GM12878 (cell line): ENCODE data around the gene SPON2. TPM values are rescaled to one million over a fixed set of nuclear protein-coding genes. Genes with fewer than 3 reads are reported as not detected.
A peak's percentile ranks its signal among the peaks of the same experiment; 100 is the strongest.

ENCODE experiments used
- ATAC-seq: fragments of 200-7000 bp; cut with Tn5 transposase; 3 replicates; pipeline ENCODE4 v1.9.1; 2020; ENCODE audit warnings: mild to moderate bottlenecking, moderate library complexity
- BruUV-seq: library from RNA; stranded (reverse); fragments of 400-500 nt; replicated peaks from 2 replicates; lab custom pipeline; 2021; lab: Mats Ljungman, UMichigan
- CTCF ChIA-PET: fragments of 300-600 bp; sonication (Branson Sonifier 250); formaldehyde crosslinking; extraction: SDS; loops from one replicate; lab custom pipeline; 2021; ENCODE audit warnings: inconsistent platforms; lab: Yijun Ruan, JAX
- POLR2A ChIA-PET: fragments of 350-600 bp; formaldehyde crosslinking; extraction: SDS; loops from one replicate; lab custom pipeline; 2021; ENCODE audit warnings: inconsistent platforms; lab: Charles Lee
- RAD21 ChIA-PET: fragments of 300-600 bp; sonication (Branson Sonifier 250); formaldehyde crosslinking; loops from one replicate; lab custom pipeline; 2023; ENCODE audit warnings: antibody characterized with exemption; ENCODE audit not compliant: unreplicated experiment; lab: Charles Lee
- SMC1A ChIA-PET: fragments of 300-600 bp; sonication (Branson Sonifier 250); formaldehyde crosslinking; loops from one replicate; lab custom pipeline; 2023; ENCODE audit not compliant: unreplicated experiment, uncharacterized antibody; lab: Charles Lee
- DNase-seq: peaks from one replicate; pipeline ENCODE4 v3.0.0-alpha.2; 2011; ENCODE audit warnings: low read depth, low spot score
- FAIRE-seq: peaks from 3 replicates; lab custom pipeline; 2011; peaks lifted over from hg19 to GRCh38; lab: Jason Lieb, UNC
- H2AFZ ChIP-seq: 2 replicates; pipeline ENCODE4 v1.6.0; 2011; ENCODE audit warnings: low read depth, low read length, control low read depth; ENCODE audit not compliant: control insufficient read depth
- H3K27ac ChIP-seq: 2 replicates; pipeline ENCODE4 v1.5.1; 2011; ENCODE audit warnings: control low read depth; ENCODE audit not compliant: control insufficient read depth, insufficient read depth
- H3K27me3 ChIP-seq, 2 experiments: replicated peaks in 1 of 2; 2 replicates each; pipeline versions ENCODE4 v1.6.0 to v1.6.1; 2011; ENCODE audit warnings: low read length in 1 of 2; ENCODE audit not compliant: control insufficient read depth in 2 of 2, insufficient read depth in 2 of 2
- H3K36me3 ChIP-seq, 2 experiments: 2 replicates each; pipeline ENCODE4 v1.5.1; 2011; ENCODE audit warnings: low read length in 1 of 2; ENCODE audit not compliant: control insufficient read depth in 2 of 2, insufficient read depth in 2 of 2
- H3K4me1 ChIP-seq: 2 replicates; pipeline ENCODE4 v1.6.1; 2011; ENCODE audit warnings: mild to moderate bottlenecking, low read length, moderate library complexity, mixed read lengths; ENCODE audit not compliant: control insufficient read depth, insufficient read depth
- H3K4me2 ChIP-seq: 2 replicates; pipeline ENCODE4 v1.6.0; 2011; ENCODE audit warnings: control low read depth; ENCODE audit not compliant: control insufficient read depth, insufficient read depth
- H3K4me3 ChIP-seq: fragments of 200-600 bp; sonication (generic); 2 replicates; pipeline ENCODE4 v1.5.1; 2016
- H3K79me2 ChIP-seq: 2 replicates; pipeline ENCODE4 v1.6.0; 2011; ENCODE audit warnings: low read length; ENCODE audit not compliant: control insufficient read depth, insufficient read depth
- H3K9ac ChIP-seq: 2 replicates; pipeline ENCODE4 v1.8.0; 2011; ENCODE audit warnings: low read length, control low read depth, mixed read lengths; ENCODE audit not compliant: control insufficient read depth, insufficient read depth
- H3K9me3 ChIP-seq: replicated peaks from 3 replicates; pipeline ENCODE4 v1.5.1; 2011; ENCODE audit warnings: mild to moderate bottlenecking, low read length; ENCODE audit not compliant: control insufficient read depth, insufficient read depth
- H4K20me1 ChIP-seq: 2 replicates; pipeline ENCODE4 v1.6.0; 2011; ENCODE audit not compliant: control insufficient read depth, insufficient read depth
- CBFB ChIP-seq: IDR thresholded peaks from 2 replicates; pipeline ENCODE4 v1.6.1; 2016; ENCODE audit warnings: antibody characterized with exemption, low read depth
- ESRRA ChIP-seq: IDR thresholded peaks from 2 replicates; pipeline ENCODE4 v1.6.1; 2012; ENCODE audit warnings: mild to moderate bottlenecking, low read length, improper control_type of control experiment
- GABPA ChIP-seq: IDR thresholded peaks from 2 replicates; pipeline ENCODE4 v1.6.1; 2014; ENCODE audit warnings: antibody characterized with exemption, low read depth, mild to moderate bottlenecking, inconsistent platforms
- MTA2 ChIP-seq: fragments of 450-650 bp; IDR thresholded peaks from 2 replicates; pipeline ENCODE4 v1.6.1; 2016; ENCODE audit warnings: low read depth, mild to moderate bottlenecking, moderate library complexity
- PKNOX1 ChIP-seq: fragments of 450-650 bp; IDR thresholded peaks from 2 replicates; pipeline ENCODE4 v1.6.1; 2016; ENCODE audit warnings: mild to moderate bottlenecking
- POU2F2 ChIP-seq: IDR thresholded peaks from 3 replicates; pipeline ENCODE4 v1.6.1; 2011; ENCODE audit warnings: low read depth, mild to moderate bottlenecking, low read length, borderline replicate concordance
- TAF1 ChIP-seq: IDR thresholded peaks from 2 replicates; pipeline ENCODE4 v1.6.1; 2011; ENCODE audit warnings: mild to moderate bottlenecking, low read depth, low read length, borderline replicate concordance
- ZNF207 ChIP-seq: fragments of 450-650 bp; IDR thresholded peaks from 2 replicates; pipeline ENCODE4 v1.6.1; 2014; ENCODE audit warnings: antibody characterized with exemption, mild to moderate bottlenecking, borderline replicate concordance
- ZZZ3 ChIP-seq: IDR thresholded peaks from 2 replicates; pipeline ENCODE4 v1.6.1; 2011; ENCODE audit warnings: low read depth; ENCODE audit not compliant: control insufficient read depth, insufficient read length
- WGBS: methylation state at CpG from one replicate; pipeline ENCODE4 v1.1.6; 2016; ENCODE audit warnings: low lambda C conversion rate; ENCODE audit not compliant: insufficient replicate concordance, insufficient coverage; ENCODE audit errors: missing lambda C conversion rate; 5-methylcytosine and 5-hydroxymethylcytosine counted together
- in situ Hi-C: fragments of 300-500 bp; cut with MboI; formaldehyde crosslinking; loops from 9 replicates; pipeline ENCODE4 v1.14.3; 2018; ENCODE audit warnings: mixed read lengths
- intact Hi-C: fragments of 100-400 bp; cut with micrococcal nuclease; formaldehyde crosslinking; loops from one replicate; pipeline ENCODE4 v1.14.2; 2022; ENCODE audit not compliant: unreplicated experiment
- polyA plus RNA-seq, 11 experiments: library from polyadenylated mRNA; depleted of rRNA in 4 of 11; unstranded in 6 of 11; stranded (reverse) in 5 of 11; fragments of >200 nt; fragmentation: Nextera tagmentation in 4 of 11; fragmentation: Illumina TruSeq in 1 of 11; extraction: Ambion mirVana in 4 of 11; extraction: Trizol in 1 of 11; gene quantifications; 1 replicate in 1 of 11; 2 replicates in 10 of 11; pipeline versions ENCODE4 v1.2.1 to v1.2.3, GENCODE V29; 2011 to 2016; ENCODE audit warnings: inconsistent platforms in 2 of 11, missing spikeins in 2 of 11, low read depth in 1 of 11
- total RNA-seq, 4 experiments: library from RNA; depleted of rRNA in 3 of 4; stranded (reverse); fragments of >200 nt in 3 of 4; fragmentation: Illumina TruSeq in 1 of 4; extraction: Trizol in 1 of 4; gene quantifications; 2 replicates each; pipeline versions ENCODE4 v1.2.1 to v1.2.3, GENCODE V29; 2013 to 2021
- TF ChIP-seq, protein P1 (sequence below): IDR thresholded peaks from 2 replicates; pipeline ENCODE4 v1.6.1; 2012; ENCODE audit warnings: mild to moderate bottlenecking, low read depth, low read length

SPON2 gene
- total and polyA plus RNA-seq, 10 of the 15 experiments (the other 5 are each of a cell fraction or from before 2014, with no cell fraction given) = 1.1 to 11.2 (median 7.3) TPM

GRCh38 chr4:1156069-1156468, 16.3 kb downstream of the SPON2 start:
- no peak overlapping the region for H3K9ac ChIP-seq
- POLR2A ChIA-PET = no interaction called here
- no peak overlapping the region for H3K27ac ChIP-seq
- CTCF ChIA-PET = interaction anchor here (1.0 to 1.4 kb wide), 2 partner anchors 10 to 133 kb away, joined by 3 read pairs; no protein-coding TSS in a partner anchor
- TF ChIP-seq GABPA (no peak), POU2F2 (no peak), ZZZ3 (no peak), TAF1 (no peak), ZNF207 (no peak)
- TF ChIP-seq, all 136 proteins: peak for 0
- WGBS = 38% methylated on average over 8 of the region's 8 CpGs
- RAD21 ChIA-PET = no interaction called here
- H2AFZ ChIP-seq = no peak overlapping the region
- ATAC-seq (no peak), DNase-seq (no peak), FAIRE-seq (no peak)
- H3K79me2 ChIP-seq = no peaks in the 10 kb centered on the region
- no peaks in the 10 kb centered on the region for H4K20me1 ChIP-seq
- in situ Hi-C loops = no loop called here
- H3K4me1 ChIP-seq = peaks cover 6% of the 10 kb centered on the region
- H3K36me3 ChIP-seq = no peaks in the 10 kb centered on the region
- intact Hi-C loops = no loop called here
- H3K4me2 ChIP-seq = no peak overlapping the region
- H3K4me3 ChIP-seq = no peak overlapping the region
- BruUV-seq = no TSS peak
- SMC1A ChIA-PET = no interaction called here
- peaks cover 9% of the 10 kb centered on the region; the same call in 2 of the 3 replicates for H3K9me3 ChIP-seq
- peaks cover 0 to 2% of the 10 kb centered on the region in 2 experiments; a peak in 2 of 4 replicates for H3K27me3 ChIP-seq

DNA sequence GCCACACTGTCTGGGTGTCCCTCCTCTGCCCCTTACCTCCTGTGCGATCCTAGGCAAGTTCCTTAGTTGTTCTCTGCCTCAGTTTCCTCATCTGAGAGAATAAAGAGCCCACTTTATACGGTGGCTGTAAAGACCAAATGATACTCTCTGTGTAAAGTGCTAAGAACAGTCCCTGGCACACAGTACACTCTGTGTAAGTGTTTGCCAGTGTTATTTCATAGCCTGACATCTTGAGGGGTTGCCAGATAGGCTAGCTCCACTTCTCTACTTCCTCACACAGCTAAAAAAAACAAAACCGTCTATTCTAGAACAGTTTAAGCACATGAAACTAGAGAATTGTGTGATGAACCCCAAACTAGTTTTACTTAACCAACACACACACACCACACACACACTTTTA, 17.1 kb downstream of the SPON2 start:
- TF ChIP-seq, protein P1, sequence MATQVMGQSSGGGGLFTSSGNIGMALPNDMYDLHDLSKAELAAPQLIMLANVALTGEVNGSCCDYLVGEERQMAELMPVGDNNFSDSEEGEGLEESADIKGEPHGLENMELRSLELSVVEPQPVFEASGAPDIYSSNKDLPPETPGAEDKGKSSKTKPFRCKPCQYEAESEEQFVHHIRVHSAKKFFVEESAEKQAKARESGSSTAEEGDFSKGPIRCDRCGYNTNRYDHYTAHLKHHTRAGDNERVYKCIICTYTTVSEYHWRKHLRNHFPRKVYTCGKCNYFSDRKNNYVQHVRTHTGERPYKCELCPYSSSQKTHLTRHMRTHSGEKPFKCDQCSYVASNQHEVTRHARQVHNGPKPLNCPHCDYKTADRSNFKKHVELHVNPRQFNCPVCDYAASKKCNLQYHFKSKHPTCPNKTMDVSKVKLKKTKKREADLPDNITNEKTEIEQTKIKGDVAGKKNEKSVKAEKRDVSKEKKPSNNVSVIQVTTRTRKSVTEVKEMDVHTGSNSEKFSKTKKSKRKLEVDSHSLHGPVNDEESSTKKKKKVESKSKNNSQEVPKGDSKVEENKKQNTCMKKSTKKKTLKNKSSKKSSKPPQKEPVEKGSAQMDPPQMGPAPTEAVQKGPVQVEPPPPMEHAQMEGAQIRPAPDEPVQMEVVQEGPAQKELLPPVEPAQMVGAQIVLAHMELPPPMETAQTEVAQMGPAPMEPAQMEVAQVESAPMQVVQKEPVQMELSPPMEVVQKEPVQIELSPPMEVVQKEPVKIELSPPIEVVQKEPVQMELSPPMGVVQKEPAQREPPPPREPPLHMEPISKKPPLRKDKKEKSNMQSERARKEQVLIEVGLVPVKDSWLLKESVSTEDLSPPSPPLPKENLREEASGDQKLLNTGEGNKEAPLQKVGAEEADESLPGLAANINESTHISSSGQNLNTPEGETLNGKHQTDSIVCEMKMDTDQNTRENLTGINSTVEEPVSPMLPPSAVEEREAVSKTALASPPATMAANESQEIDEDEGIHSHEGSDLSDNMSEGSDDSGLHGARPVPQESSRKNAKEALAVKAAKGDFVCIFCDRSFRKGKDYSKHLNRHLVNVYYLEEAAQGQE = no peak
- TF ChIP-seq MTA2 (no peak), ESRRA (no peak), PKNOX1 (no peak), CBFB (no peak)
- ChIA-PET POLR2A (interaction anchor here (0.6 kb wide), 1 partner anchor 1109 kb away, joined by 6 read pairs; no protein-coding TSS in a partner anchor), CTCF (interaction anchor here (0.6 to 1.5 kb wide), 2 partner anchors 24 to 112 kb away, joined by 3 read pairs; no protein-coding TSS in a partner anchor), SMC1A (no interaction called here), RAD21 (no interaction called here)
- WGBS = 29% methylated on average over 3 of the region's 3 CpGs
- Histone ChIP-seq H3K4me1 (peaks cover 6% of the 10 kb centered on the region), H4K20me1 (no peaks in the 10 kb centered on the region), H3K27me3 (peaks cover 0 to 2% of the 10 kb centered on the region in 2 experiments; a peak in 2 of 4 replicates), H3K4me3 (no peak overlapping the region), H3K27ac (no peak overlapping the region), H2AFZ (no peak overlapping the region; the same call in 1 of the 2 replicates), H3K9me3 (peaks cover 11% of the 10 kb centered on the region), H3K36me3 (no peaks in the 10 kb centered on the region), H3K79me2 (no peaks in the 10 kb centered on the region), H3K4me2 (no peak overlapping the region), H3K9ac (no peak overlapping the region)
- ATAC-seq (no peak), DNase-seq (no peak), FAIRE-seq (peak; percentile 52)
- in situ Hi-C loops = no loop called here
- no TSS peak for BruUV-seq
- intact Hi-C loops = no loop called here
